GM12878 (cell line): ENCODE data around the gene PTPRM. TPM values are rescaled to one million over a fixed set of nuclear protein-coding genes. Genes with fewer than 3 reads are reported as not detected.

Experiments
- ATAC-seq: fragments of 200-7000 bp; cut with Tn5 transposase; 3 replicates; pipeline ENCODE4 v1.9.1; 2020; ENCODE audit warnings: mild to moderate bottlenecking, moderate library complexity
- BruUV-seq: library from RNA; stranded (reverse); fragments of 400-500 nt; replicated peaks from 2 replicates; lab custom pipeline; 2021; lab: Mats Ljungman, UMichigan
- CTCF ChIA-PET: fragments of 300-600 bp; sonication (Branson Sonifier 250); formaldehyde crosslinking; extraction: SDS; loops from one replicate; lab custom pipeline; 2021; ENCODE audit warnings: inconsistent platforms; lab: Yijun Ruan, JAX
- POLR2A ChIA-PET: fragments of 350-600 bp; formaldehyde crosslinking; extraction: SDS; loops from one replicate; lab custom pipeline; 2021; ENCODE audit warnings: inconsistent platforms; lab: Charles Lee
- RAD21 ChIA-PET: fragments of 300-600 bp; sonication (Branson Sonifier 250); formaldehyde crosslinking; loops from one replicate; lab custom pipeline; 2023; ENCODE audit warnings: antibody characterized with exemption; ENCODE audit not compliant: unreplicated experiment; lab: Charles Lee
- SMC1A ChIA-PET: fragments of 300-600 bp; sonication (Branson Sonifier 250); formaldehyde crosslinking; loops from one replicate; lab custom pipeline; 2023; ENCODE audit not compliant: unreplicated experiment, uncharacterized antibody; lab: Charles Lee
- DNase-seq: peaks from one replicate; pipeline ENCODE4 v3.0.0-alpha.2; 2011; ENCODE audit warnings: low read depth, low spot score
- FAIRE-seq: peaks from 3 replicates; lab custom pipeline; 2011; peaks lifted over from hg19 to GRCh38; lab: Jason Lieb, UNC
- H2AFZ ChIP-seq: 2 replicates; pipeline ENCODE4 v1.6.0; 2011; ENCODE audit warnings: low read depth, low read length, control low read depth; ENCODE audit not compliant: control insufficient read depth
- H3K27ac ChIP-seq: 2 replicates; pipeline ENCODE4 v1.5.1; 2011; ENCODE audit warnings: control low read depth; ENCODE audit not compliant: control insufficient read depth, insufficient read depth
- H3K27me3 ChIP-seq, 2 experiments: replicated peaks in 1 of 2; 2 replicates each; pipeline versions ENCODE4 v1.6.0 to v1.6.1; 2011; ENCODE audit warnings: low read length in 1 of 2; ENCODE audit not compliant: control insufficient read depth in 2 of 2, insufficient read depth in 2 of 2
- H3K36me3 ChIP-seq, 2 experiments: 2 replicates each; pipeline ENCODE4 v1.5.1; 2011; ENCODE audit warnings: low read length in 1 of 2; ENCODE audit not compliant: control insufficient read depth in 2 of 2, insufficient read depth in 2 of 2
- H3K4me1 ChIP-seq: 2 replicates; pipeline ENCODE4 v1.6.1; 2011; ENCODE audit warnings: mild to moderate bottlenecking, low read length, moderate library complexity, mixed read lengths; ENCODE audit not compliant: control insufficient read depth, insufficient read depth
- H3K4me2 ChIP-seq: 2 replicates; pipeline ENCODE4 v1.6.0; 2011; ENCODE audit warnings: control low read depth; ENCODE audit not compliant: control insufficient read depth, insufficient read depth
- H3K4me3 ChIP-seq: fragments of 200-600 bp; sonication (generic); 2 replicates; pipeline ENCODE4 v1.5.1; 2016
- H3K79me2 ChIP-seq: 2 replicates; pipeline ENCODE4 v1.6.0; 2011; ENCODE audit warnings: low read length; ENCODE audit not compliant: control insufficient read depth, insufficient read depth
- H3K9ac ChIP-seq: 2 replicates; pipeline ENCODE4 v1.8.0; 2011; ENCODE audit warnings: low read length, control low read depth, mixed read lengths; ENCODE audit not compliant: control insufficient read depth, insufficient read depth
- H3K9me3 ChIP-seq: replicated peaks from 3 replicates; pipeline ENCODE4 v1.5.1; 2011; ENCODE audit warnings: mild to moderate bottlenecking, low read length; ENCODE audit not compliant: control insufficient read depth, insufficient read depth
- H4K20me1 ChIP-seq: 2 replicates; pipeline ENCODE4 v1.6.0; 2011; ENCODE audit not compliant: control insufficient read depth, insufficient read depth
- BHLHE40 ChIP-seq, 2 experiments: fragments of 450-650 bp in 1 of 2; IDR thresholded peaks; 2 replicates each; pipeline ENCODE4 v1.6.1; 2011 to 2017; ENCODE audit warnings: low read depth in 2 of 2, borderline replicate concordance in 1 of 2, improper control_type of control experiment in 1 of 2, low read length in 1 of 2, mild to moderate bottlenecking in 1 of 2
- BRCA1 ChIP-seq: IDR thresholded peaks from 2 replicates; pipeline ENCODE4 v1.6.1; 2011; ENCODE audit warnings: low read depth, low read length, improper control_type of control experiment
- CHD2 ChIP-seq: IDR thresholded peaks from 2 replicates; pipeline ENCODE4 v1.6.1; 2011; ENCODE audit warnings: low read depth, low read length, improper control_type of control experiment, borderline replicate concordance
- CTCF ChIP-seq, 3 experiments: IDR thresholded peaks in 2 of 3; conservative IDR thresholded peaks in 1 of 3; 2 replicates each; pipeline ENCODE4 v1.5.1; 2011; ENCODE audit warnings: low read depth in 3 of 3, low read length in 3 of 3, mild to moderate bottlenecking in 3 of 3, control low read depth in 2 of 3, moderate library complexity in 2 of 3, inconsistent platforms in 1 of 3, mixed read lengths in 1 of 3; ENCODE audit not compliant: control insufficient read depth in 2 of 3, insufficient read depth in 1 of 3; ENCODE audit errors: extremely low read depth in 1 of 3
- EZH2 ChIP-seq: IDR thresholded peaks from 2 replicates; pipeline ENCODE4 v1.6.1; 2012; ENCODE audit warnings: low read depth, mild to moderate bottlenecking, control low read depth, inconsistent platforms, low read length, borderline replicate concordance; ENCODE audit not compliant: control insufficient read depth
- GATAD2B ChIP-seq: fragments of 450-650 bp; conservative IDR thresholded peaks from 2 replicates; pipeline ENCODE4 v1.6.1; 2017; ENCODE audit warnings: low read depth, mild to moderate bottlenecking, moderate library complexity
- MXI1 ChIP-seq: fragments of 150-350 bp; IDR thresholded peaks from 2 replicates; pipeline ENCODE4 v1.6.1; 2011; ENCODE audit warnings: low read depth, mild to moderate bottlenecking, inconsistent platforms, low read length, improper control_type of control experiment
- NR2F1 ChIP-seq: fragments of 450-650 bp; conservative IDR thresholded peaks from 2 replicates; pipeline ENCODE4 v1.6.1; 2017; ENCODE audit warnings: mild to moderate bottlenecking
- RELB ChIP-seq: fragments of 450-650 bp; IDR thresholded peaks from 2 replicates; pipeline ENCODE4 v1.6.1; 2017; ENCODE audit warnings: low read depth, mild to moderate bottlenecking, moderate library complexity
- REST ChIP-seq: IDR thresholded peaks from 2 replicates; pipeline ENCODE4 v1.6.1; 2012; ENCODE audit warnings: mild to moderate bottlenecking, low read depth, low read length
- STAT1 ChIP-seq: fragments of 450-650 bp; conservative IDR thresholded peaks from 2 replicates; pipeline ENCODE4 v1.6.1; 2014; ENCODE audit warnings: antibody characterized with exemption, mild to moderate bottlenecking
- TCF7 ChIP-seq: IDR thresholded peaks from 2 replicates; pipeline ENCODE4 v1.6.1; 2014; ENCODE audit warnings: antibody characterized with exemption, borderline replicate concordance
- ZBTB11 ChIP-seq: fragments of 450-650 bp; formaldehyde crosslinking; IDR thresholded peaks from 2 replicates; pipeline ENCODE4 v1.5.0; 2022; ENCODE audit warnings: mild to moderate bottlenecking, missing genetic modification characterization
- WGBS: methylation state at CpG from one replicate; pipeline ENCODE4 v1.1.6; 2016; ENCODE audit warnings: low lambda C conversion rate; ENCODE audit not compliant: insufficient replicate concordance, insufficient coverage; ENCODE audit errors: missing lambda C conversion rate; 5-methylcytosine and 5-hydroxymethylcytosine counted together
- in situ Hi-C: fragments of 300-500 bp; cut with MboI; formaldehyde crosslinking; loops from 9 replicates; pipeline ENCODE4 v1.14.3; 2018; ENCODE audit warnings: mixed read lengths
- intact Hi-C: fragments of 100-400 bp; cut with micrococcal nuclease; formaldehyde crosslinking; loops from one replicate; pipeline ENCODE4 v1.14.2; 2022; ENCODE audit not compliant: unreplicated experiment
- polyA plus RNA-seq, 11 experiments: library from polyadenylated mRNA; depleted of rRNA in 4 of 11; unstranded in 6 of 11; stranded (reverse) in 5 of 11; fragments of >200 nt; fragmentation: Nextera tagmentation in 4 of 11; fragmentation: Illumina TruSeq in 1 of 11; extraction: Ambion mirVana in 4 of 11; extraction: Trizol in 1 of 11; gene quantifications; 1 replicate in 1 of 11; 2 replicates in 10 of 11; pipeline versions ENCODE4 v1.2.1 to v1.2.3, GENCODE V29; 2011 to 2016; ENCODE audit warnings: inconsistent platforms in 2 of 11, missing spikeins in 2 of 11, low read depth in 1 of 11
- total RNA-seq, 4 experiments: library from RNA; depleted of rRNA in 3 of 4; stranded (reverse); fragments of >200 nt in 3 of 4; fragmentation: Illumina TruSeq in 1 of 4; extraction: Trizol in 1 of 4; gene quantifications; 2 replicates each; pipeline versions ENCODE4 v1.2.1 to v1.2.3, GENCODE V29; 2013 to 2021

Gene PTPRM
- total and polyA plus RNA-seq, 10 of the 15 experiments (the other 5 are each of a cell fraction or from before 2014, with no cell fraction given) = 0.07 to 22.6 (median 0.60) TPM

- DNase-seq (no peak), ATAC-seq (no peak), FAIRE-seq (no peak)
- no peak overlapping the region for H3K9ac ChIP-seq
- H3K27me3 ChIP-seq = no peaks in the 10 kb centered on the region
- H3K27ac ChIP-seq = no peak overlapping the region
- H3K4me1 ChIP-seq = no peaks in the 10 kb centered on the region
- SMC1A ChIA-PET = no interaction called here
- no peaks in the 10 kb centered on the region for H3K36me3 ChIP-seq
- BruUV-seq = no TSS peak
- H3K4me2 ChIP-seq = no peak overlapping the region
- intact Hi-C loops (no loop called here), in situ Hi-C loops (no loop called here)
- H2AFZ ChIP-seq = no peak overlapping the region
- CTCF ChIA-PET = no interaction called here
- WGBS = 30% methylated on average over 8 of the region's 8 CpGs
- RAD21 ChIA-PET = no interaction called here
- H3K4me3 ChIP-seq = no peak overlapping the region
- no peaks in the 10 kb centered on the region for H3K9me3 ChIP-seq
- POLR2A ChIA-PET = no interaction called here
- H3K79me2 ChIP-seq = no peaks in the 10 kb centered on the region
- H4K20me1 ChIP-seq = no peaks in the 10 kb centered on the region
- TF ChIP-seq ZBTB11 (CRISPR knock-in tag) (no peak), RELB (no peak), TCF7 (no peak), STAT1 (no peak), GATAD2B (no peak), NR2F1 (no peak), MXI1 (no peak), EZH2 (no peak), REST (no peak), BHLHE40 (IDR thresholded peaks at IDR 0.05; ENCODE audit: borderline replicate concordance in 1 of 2, low read depth in 2 of 2, low read length in 1 of 2) (no peak), BRCA1 (no peak), CHD2 (no peak), CTCF (IDR thresholded peaks at IDR 0.05 in 2 of 3, conservative IDR thresholded peaks at IDR 0.05 in 1 of 3; ENCODE audit: control insufficient read depth in 2 of 3, extremely low read depth in 1 of 3, insufficient read depth in 1 of 3, low read depth in 3 of 3, low read length in 3 of 3) (no peak)
Observed at GRCh38 chr18:8217051-8217564, 650.0 kb downstream of the PTPRM start.
